MM.1S (cell line): Measurements from ENCODE around the gene MMADHC.

Source experiments
- DNase-seq: peaks from one replicate; pipeline ENCODE4 v3.0.0-alpha.2; 2015
- H2AFZ ChIP-seq: fragments of 300-600 bp; sonication (generic); 2 replicates; pipeline ENCODE4 v1.6.0; 2016; ENCODE audit warnings: antibody characterized with exemption, low read length
- H3F3A ChIP-seq: fragments of 300-600 bp; sonication (generic); 2 replicates; pipeline ENCODE4 v1.6.1; 2016; ENCODE audit warnings: mild to moderate bottlenecking, antibody characterized with exemption, low read length, moderate library complexity, mixed read lengths; ENCODE audit not compliant: insufficient read depth
- H3K27ac ChIP-seq: fragments of 300-600 bp; sonication (generic); 2 replicates; pipeline ENCODE4 v1.5.1; 2016; ENCODE audit warnings: mild to moderate bottlenecking, low read length
- H3K27me3 ChIP-seq: fragments of 300-600 bp; sonication (generic); replicated peaks from 2 replicates; pipeline ENCODE4 v1.6.0; 2016; ENCODE audit warnings: low read length; ENCODE audit not compliant: insufficient read depth
- H3K36me3 ChIP-seq: fragments of 300-600 bp; sonication (generic); replicated peaks from 2 replicates; pipeline ENCODE4 v1.6.1; 2016; ENCODE audit warnings: mild to moderate bottlenecking, low read length, mixed read lengths; ENCODE audit not compliant: insufficient read depth
- H3K4me1 ChIP-seq: fragments of 300-600 bp; sonication (generic); 2 replicates; pipeline ENCODE4 v1.6.1; 2016; ENCODE audit warnings: low read length, mixed read lengths
- H3K4me2 ChIP-seq: fragments of 300-600 bp; sonication (generic); 2 replicates; pipeline ENCODE4 v1.6.0; 2016; ENCODE audit warnings: low read depth, low read length
- H3K4me3 ChIP-seq: fragments of 300-600 bp; sonication (generic); 2 replicates; pipeline ENCODE4 v1.5.1; 2016; ENCODE audit warnings: low read length, mixed read lengths
- H3K79me2 ChIP-seq: fragments of 300-600 bp; sonication (generic); 2 replicates; pipeline ENCODE4 v1.6.1; 2016; ENCODE audit warnings: mixed run types, low read length, mixed read lengths
- H3K9ac ChIP-seq: fragments of 300-600 bp; sonication (generic); 2 replicates; pipeline ENCODE4 v1.6.1; 2016; ENCODE audit warnings: low read length, mixed read lengths
- H3K9me2 ChIP-seq: fragments of 300-600 bp; sonication (generic); replicated peaks from 2 replicates; pipeline ENCODE4 v1.6.1; 2016; ENCODE audit warnings: mild to moderate bottlenecking, low read length, mixed read lengths; ENCODE audit not compliant: insufficient read depth
- H3K9me3 ChIP-seq: fragments of 300-600 bp; sonication (generic); replicated peaks from 2 replicates; pipeline ENCODE4 v1.6.1; 2016; ENCODE audit warnings: mild to moderate bottlenecking, low read length, mixed read lengths; ENCODE audit not compliant: insufficient read depth
- H4K20me1 ChIP-seq: fragments of 300-600 bp; sonication (generic); 2 replicates; pipeline ENCODE4 v1.6.1; 2016; ENCODE audit warnings: mild to moderate bottlenecking, low read length, moderate library complexity, mixed read lengths; ENCODE audit not compliant: insufficient read depth
- EZH2 ChIP-seq: fragments of 300-600 bp; sonication (generic); optimal IDR thresholded peaks from 2 replicates; pipeline ENCODE3; 2017; ENCODE audit warnings: low read depth, mild to moderate bottlenecking, antibody characterized with exemption, low read length, mixed read lengths
- EZH2phosphoT487 ChIP-seq: fragments of 300-600 bp; sonication (generic); IDR thresholded peaks from 2 replicates; pipeline ENCODE4 v1.6.1; 2018; ENCODE audit warnings: antibody characterized with exemption, low read length
- TF ChIP-seq, protein P1 (sequence below): fragments of 300-600 bp; sonication (generic); IDR thresholded peaks from 2 replicates; pipeline ENCODE4 v1.5.1; 2016; ENCODE audit warnings: antibody characterized with exemption, low read length, mixed read lengths

Gene MMADHC

DNA sequence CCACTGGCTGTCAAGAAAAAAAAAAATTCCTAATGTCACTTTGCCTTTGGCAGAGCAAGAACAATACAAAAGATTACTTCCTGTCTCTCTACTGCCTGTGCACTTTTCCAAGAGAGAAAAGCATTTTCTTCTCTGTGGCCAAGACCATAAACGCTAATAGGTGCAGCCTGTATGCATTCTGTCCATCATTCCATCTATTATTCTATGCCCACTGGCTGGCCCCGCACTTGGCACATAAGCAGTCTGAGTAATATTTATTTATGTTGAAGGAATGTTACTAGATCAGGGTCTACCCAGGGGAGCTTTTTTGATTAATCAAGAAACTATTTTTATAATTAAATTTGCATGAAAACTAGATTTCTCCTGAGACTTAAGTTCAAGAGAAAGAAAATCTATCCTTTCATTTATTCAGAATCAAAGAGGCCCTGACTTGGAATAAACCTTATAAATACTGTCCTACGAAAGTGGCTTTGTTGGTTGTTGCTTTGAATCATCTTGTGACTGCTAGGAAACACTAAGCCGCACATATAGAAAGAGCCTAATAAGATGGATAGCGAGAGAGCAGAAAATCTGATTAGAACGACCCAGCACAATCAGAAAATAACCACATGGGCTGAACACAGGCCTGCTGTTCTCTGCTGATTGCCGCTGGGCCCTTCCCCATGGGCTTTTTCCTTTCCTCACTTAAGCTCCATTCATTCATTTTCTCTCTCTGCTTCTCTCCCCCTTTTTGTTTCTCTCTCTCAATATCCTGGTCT, 59.4 kb downstream of the MMADHC start:
- Histone ChIP-seq H3K36me3 (no peaks in the 10 kb centered on the region), H2AFZ (no peak overlapping the region), H3K4me3 (no peak overlapping the region), H3K79me2 (no peaks in the 10 kb centered on the region), H3K4me2 (no peak overlapping the region), H3K9me3 (no peaks in the 10 kb centered on the region), H3K9ac (no peak overlapping the region), H3K27me3 (no peaks in the 10 kb centered on the region), H3K27ac (no peak overlapping the region), H4K20me1 (no peaks in the 10 kb centered on the region), H3K9me2 (no peaks in the 10 kb centered on the region), H3K4me1 (no peaks in the 10 kb centered on the region), H3F3A (no peaks in the 10 kb centered on the region)
- DNase-seq: no peak
- TF ChIP-seq EZH2phosphoT487: no peak
- TF ChIP-seq, protein P1, sequence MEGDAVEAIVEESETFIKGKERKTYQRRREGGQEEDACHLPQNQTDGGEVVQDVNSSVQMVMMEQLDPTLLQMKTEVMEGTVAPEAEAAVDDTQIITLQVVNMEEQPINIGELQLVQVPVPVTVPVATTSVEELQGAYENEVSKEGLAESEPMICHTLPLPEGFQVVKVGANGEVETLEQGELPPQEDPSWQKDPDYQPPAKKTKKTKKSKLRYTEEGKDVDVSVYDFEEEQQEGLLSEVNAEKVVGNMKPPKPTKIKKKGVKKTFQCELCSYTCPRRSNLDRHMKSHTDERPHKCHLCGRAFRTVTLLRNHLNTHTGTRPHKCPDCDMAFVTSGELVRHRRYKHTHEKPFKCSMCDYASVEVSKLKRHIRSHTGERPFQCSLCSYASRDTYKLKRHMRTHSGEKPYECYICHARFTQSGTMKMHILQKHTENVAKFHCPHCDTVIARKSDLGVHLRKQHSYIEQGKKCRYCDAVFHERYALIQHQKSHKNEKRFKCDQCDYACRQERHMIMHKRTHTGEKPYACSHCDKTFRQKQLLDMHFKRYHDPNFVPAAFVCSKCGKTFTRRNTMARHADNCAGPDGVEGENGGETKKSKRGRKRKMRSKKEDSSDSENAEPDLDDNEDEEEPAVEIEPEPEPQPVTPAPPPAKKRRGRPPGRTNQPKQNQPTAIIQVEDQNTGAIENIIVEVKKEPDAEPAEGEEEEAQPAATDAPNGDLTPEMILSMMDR: no peak
- no peak for TF ChIP-seq EZH2

DNA sequence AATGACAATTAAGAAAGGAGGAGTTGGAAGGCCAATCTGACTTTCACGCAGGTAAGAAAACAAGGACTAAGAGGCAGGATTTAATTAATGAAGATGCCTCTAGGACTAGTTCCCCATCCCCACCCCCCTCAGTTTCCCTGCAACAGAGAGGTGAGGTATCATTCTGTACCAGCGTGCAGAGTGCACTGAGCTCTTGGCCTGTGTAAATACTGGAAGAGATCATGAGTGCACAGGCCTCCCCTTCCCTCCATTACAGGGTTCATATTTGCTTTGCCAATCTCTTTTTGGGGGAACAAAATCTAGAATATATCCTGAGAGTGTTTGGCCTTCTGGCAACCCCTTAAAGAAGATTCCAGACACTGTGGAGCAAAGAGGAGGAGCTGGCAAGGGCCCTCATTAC, 60.9 kb downstream of the MMADHC start:
- TF ChIP-seq EZH2phosphoT487 (no peak), EZH2 (no peak)
- TF ChIP-seq, protein P1: no peak
- Histone ChIP-seq H3K9me2 (no peaks in the 10 kb centered on the region), H3K36me3 (no peaks in the 10 kb centered on the region), H3K27me3 (no peaks in the 10 kb centered on the region), H2AFZ (no peak overlapping the region), H3K4me1 (no peaks in the 10 kb centered on the region), H3K79me2 (no peaks in the 10 kb centered on the region), H3F3A (no peaks in the 10 kb centered on the region), H3K27ac (no peak overlapping the region), H3K4me3 (no peak overlapping the region), H3K9me3 (no peaks in the 10 kb centered on the region), H3K4me2 (no peak overlapping the region), H4K20me1 (no peaks in the 10 kb centered on the region), H3K9ac (no peak overlapping the region)
- DNase-seq: no peak

DNA sequence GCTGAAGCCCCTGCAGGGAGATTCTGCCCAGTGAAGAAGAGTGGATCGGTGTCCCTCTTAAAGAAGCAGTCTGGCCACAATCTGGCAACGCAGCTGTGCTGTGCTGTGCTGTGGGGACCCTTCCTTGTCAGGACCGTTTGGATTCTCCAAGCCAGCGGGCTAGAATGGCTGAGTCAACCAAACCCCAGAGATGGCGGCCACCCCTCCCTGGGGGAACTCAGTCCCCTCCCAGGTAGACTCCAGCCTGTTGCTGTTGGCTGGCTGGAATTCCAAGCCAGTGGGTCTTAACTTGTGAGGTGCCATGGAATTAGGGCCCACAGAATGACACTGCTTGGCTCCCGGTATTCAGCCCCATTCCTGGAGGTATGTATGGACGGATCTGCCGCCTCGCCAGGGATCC, 62.3 kb downstream of the MMADHC start:
- Histone ChIP-seq H3K79me2 (no peaks in the 10 kb centered on the region), H3K9ac (no peak overlapping the region), H3K27me3 (no peaks in the 10 kb centered on the region), H3F3A (no peaks in the 10 kb centered on the region), H4K20me1 (no peaks in the 10 kb centered on the region), H3K9me3 (no peaks in the 10 kb centered on the region), H3K9me2 (no peaks in the 10 kb centered on the region), H2AFZ (no peak overlapping the region), H3K4me3 (no peak overlapping the region), H3K36me3 (no peaks in the 10 kb centered on the region), H3K4me2 (no peak overlapping the region), H3K4me1 (no peaks in the 10 kb centered on the region), H3K27ac (no peak overlapping the region)
- no peak for DNase-seq
- no peak for TF ChIP-seq EZH2
- TF ChIP-seq, protein P1: no peak
- no peak for TF ChIP-seq EZH2phosphoT487
